Measurements from ENCODE around the gene REEP1.

DNA sequence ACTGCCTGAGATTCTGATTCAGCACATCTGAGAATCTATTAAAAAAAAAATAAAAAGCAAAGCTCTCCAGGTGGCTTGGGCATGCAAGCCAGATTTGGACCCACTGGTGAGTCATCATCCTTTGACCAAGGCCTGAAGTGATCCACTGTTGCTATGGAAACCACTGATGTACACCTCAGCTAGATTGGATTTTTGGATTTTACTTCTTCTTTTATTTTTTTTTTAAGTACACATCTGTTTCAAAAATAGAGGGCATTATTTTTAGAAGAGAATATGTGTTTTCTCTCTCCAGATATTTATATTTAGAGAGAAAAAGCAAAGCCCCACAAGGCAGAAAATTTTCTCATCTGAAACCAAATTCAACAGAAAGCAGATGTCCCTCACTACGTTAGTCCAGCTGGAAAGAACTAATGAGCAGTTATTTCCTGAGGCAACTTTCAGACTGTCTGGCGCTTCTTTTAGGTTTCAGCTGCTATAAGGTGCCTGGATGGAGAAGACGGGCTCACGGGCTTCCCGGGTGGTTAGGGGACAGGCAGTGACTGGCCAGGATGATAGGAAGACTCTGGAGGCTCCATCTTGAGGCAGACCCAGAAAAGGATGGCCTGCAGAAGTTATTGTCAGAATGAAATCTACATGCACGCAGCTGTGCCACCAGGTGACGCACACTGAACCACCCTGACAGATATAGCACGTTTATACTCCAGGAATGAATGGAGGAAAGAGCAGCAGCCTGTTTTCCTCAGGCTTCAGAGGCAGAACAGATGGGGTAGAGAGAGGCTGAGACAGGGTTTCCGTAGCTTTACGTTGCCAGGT is 87.6 kb downstream of the REEP1 start:
- TF ChIP-seq, protein P1, sequence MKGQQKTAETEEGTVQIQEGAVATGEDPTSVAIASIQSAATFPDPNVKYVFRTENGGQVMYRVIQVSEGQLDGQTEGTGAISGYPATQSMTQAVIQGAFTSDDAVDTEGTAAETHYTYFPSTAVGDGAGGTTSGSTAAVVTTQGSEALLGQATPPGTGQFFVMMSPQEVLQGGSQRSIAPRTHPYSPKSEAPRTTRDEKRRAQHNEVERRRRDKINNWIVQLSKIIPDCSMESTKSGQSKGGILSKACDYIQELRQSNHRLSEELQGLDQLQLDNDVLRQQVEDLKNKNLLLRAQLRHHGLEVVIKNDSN (IDR thresholded peaks at IDR 0.05): no peak
- TF ChIP-seq, protein P2, sequence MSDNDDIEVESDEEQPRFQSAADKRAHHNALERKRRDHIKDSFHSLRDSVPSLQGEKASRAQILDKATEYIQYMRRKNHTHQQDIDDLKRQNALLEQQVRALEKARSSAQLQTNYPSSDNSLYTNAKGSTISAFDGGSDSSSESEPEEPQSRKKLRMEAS (IDR thresholded peaks at IDR 0.05): no peak
- no peak for TF ChIP-seq RAD21 (IDR thresholded peaks at IDR 0.05; ENCODE audit: low read depth)
- no peak for TF ChIP-seq CREB1 (IDR thresholded peaks at IDR 0.05; ENCODE audit: low read depth)
- TF ChIP-seq NFIC (IDR thresholded peaks at IDR 0.05): no peak
- TF ChIP-seq TAF1 (IDR thresholded peaks at IDR 0.05; ENCODE audit: low read depth): no peak
- no peak for TF ChIP-seq EP300 (IDR thresholded peaks at IDR 0.05; ENCODE audit: borderline replicate concordance)
- no peak for TF ChIP-seq YY1 (IDR thresholded peaks at IDR 0.05; ENCODE audit: low read depth)
- no peak for TF ChIP-seq EGR1 (IDR thresholded peaks at IDR 0.05)
- no peak for TF ChIP-seq FOXM1 (IDR thresholded peaks at IDR 0.05; ENCODE audit: borderline replicate concordance, low read depth)
- TF ChIP-seq, protein P3, sequence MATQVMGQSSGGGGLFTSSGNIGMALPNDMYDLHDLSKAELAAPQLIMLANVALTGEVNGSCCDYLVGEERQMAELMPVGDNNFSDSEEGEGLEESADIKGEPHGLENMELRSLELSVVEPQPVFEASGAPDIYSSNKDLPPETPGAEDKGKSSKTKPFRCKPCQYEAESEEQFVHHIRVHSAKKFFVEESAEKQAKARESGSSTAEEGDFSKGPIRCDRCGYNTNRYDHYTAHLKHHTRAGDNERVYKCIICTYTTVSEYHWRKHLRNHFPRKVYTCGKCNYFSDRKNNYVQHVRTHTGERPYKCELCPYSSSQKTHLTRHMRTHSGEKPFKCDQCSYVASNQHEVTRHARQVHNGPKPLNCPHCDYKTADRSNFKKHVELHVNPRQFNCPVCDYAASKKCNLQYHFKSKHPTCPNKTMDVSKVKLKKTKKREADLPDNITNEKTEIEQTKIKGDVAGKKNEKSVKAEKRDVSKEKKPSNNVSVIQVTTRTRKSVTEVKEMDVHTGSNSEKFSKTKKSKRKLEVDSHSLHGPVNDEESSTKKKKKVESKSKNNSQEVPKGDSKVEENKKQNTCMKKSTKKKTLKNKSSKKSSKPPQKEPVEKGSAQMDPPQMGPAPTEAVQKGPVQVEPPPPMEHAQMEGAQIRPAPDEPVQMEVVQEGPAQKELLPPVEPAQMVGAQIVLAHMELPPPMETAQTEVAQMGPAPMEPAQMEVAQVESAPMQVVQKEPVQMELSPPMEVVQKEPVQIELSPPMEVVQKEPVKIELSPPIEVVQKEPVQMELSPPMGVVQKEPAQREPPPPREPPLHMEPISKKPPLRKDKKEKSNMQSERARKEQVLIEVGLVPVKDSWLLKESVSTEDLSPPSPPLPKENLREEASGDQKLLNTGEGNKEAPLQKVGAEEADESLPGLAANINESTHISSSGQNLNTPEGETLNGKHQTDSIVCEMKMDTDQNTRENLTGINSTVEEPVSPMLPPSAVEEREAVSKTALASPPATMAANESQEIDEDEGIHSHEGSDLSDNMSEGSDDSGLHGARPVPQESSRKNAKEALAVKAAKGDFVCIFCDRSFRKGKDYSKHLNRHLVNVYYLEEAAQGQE (IDR thresholded peaks at IDR 0.05; ENCODE audit: low read depth): no peak
- TF ChIP-seq TCF12 (IDR thresholded peaks at IDR 0.05; ENCODE audit: low read depth): no peak
- no peak for TF ChIP-seq TEAD4 (IDR thresholded peaks at IDR 0.05)
